PFSK-1 (cell line): Measurements from ENCODE around the gene FBXO28.

ENCODE experiments used
- FOXP2 ChIP-seq: optimal IDR thresholded peaks from 2 replicates; pipeline ENCODE3; 2011; ENCODE audit warnings: borderline replicate concordance, control low read depth, inconsistent platforms; ENCODE audit not compliant: insufficient read depth; ENCODE audit errors: extremely low read length, extremely low read depth
- POLR2AphosphoS5 ChIP-seq: IDR thresholded peaks from 2 replicates; pipeline ENCODE4 v1.6.1; 2012; ENCODE audit warnings: low read depth, mild to moderate bottlenecking, control low read depth, low read length, moderate library complexity
- REST ChIP-seq, 2 experiments: IDR thresholded peaks; 2 replicates each; pipeline versions ENCODE4 v1.6.1 to v1.8.0; 2011 to 2012; ENCODE audit warnings: low read depth in 2 of 2, low read length in 2 of 2, control low read depth in 1 of 2, inconsistent platforms in 1 of 2, mild to moderate bottlenecking in 1 of 2, moderate library complexity in 1 of 2; ENCODE audit not compliant: insufficient read depth in 1 of 2
- SIN3A ChIP-seq: IDR thresholded peaks from 2 replicates; pipeline ENCODE4 v1.6.1; 2012; ENCODE audit warnings: mild to moderate bottlenecking, low read length, moderate library complexity, borderline replicate concordance; ENCODE audit not compliant: insufficient read depth
- TAF1 ChIP-seq: IDR thresholded peaks from 2 replicates; pipeline ENCODE4 v1.6.1; 2012; ENCODE audit warnings: low read length, control low read depth, borderline replicate concordance; ENCODE audit not compliant: insufficient read depth

The FBXO28 gene

DNA sequence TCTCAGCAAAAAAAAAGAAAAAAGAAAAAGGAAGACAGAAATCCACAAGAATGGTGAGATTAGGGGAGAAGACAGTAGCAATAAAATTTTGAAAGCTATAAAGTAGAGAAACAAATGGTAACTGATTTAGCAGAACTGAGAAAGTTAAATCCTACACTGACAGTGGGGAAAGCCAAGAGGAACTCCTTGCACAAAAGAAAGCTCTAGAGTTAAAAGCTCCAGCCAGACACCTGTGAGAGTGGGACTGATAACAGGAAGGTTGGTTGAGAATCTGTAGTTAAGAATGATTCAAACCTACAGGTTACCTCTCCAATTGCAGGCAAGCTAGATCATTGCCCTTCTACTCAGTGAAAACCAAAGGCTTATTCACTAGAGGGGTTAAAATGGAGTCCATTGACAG, 23.6 kb downstream of the FBXO28 start:
- TF ChIP-seq POLR2AphosphoS5 (no peak), REST (IDR thresholded peaks at IDR 0.05; ENCODE audit: insufficient read depth in 1 of 2, low read depth in 2 of 2, low read length in 2 of 2) (no peak), FOXP2 (no peak), TAF1 (no peak), SIN3A (no peak)

- no peak for TF ChIP-seq REST (IDR thresholded peaks at IDR 0.05; ENCODE audit: insufficient read depth in 1 of 2, low read depth in 2 of 2, low read length in 2 of 2)
- TF ChIP-seq SIN3A = no peak
- no peak for TF ChIP-seq FOXP2
- TF ChIP-seq TAF1 = no peak
- TF ChIP-seq POLR2AphosphoS5 = no peak
Observed at GRCh38 chr1:224138198-224138597, 24.3 kb downstream of the FBXO28 start.

DNA sequence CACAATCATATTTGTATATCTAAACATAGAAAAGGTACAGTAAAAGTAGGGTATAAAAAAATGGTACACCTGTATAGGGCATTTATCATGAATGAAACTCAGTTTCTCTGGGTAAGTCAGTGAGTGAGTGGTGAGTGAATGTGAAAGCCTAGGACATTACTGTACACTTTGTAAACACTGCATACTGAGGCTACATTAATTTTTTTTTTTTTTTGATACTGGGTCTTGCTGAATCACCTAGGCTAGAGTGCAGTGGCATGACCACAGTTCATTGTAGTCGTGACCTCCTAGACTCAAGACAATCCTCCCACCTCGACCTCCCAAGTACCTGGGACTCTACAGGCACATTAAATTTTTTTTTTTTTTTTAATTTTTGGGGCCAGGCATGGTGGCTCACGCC, 27.8 kb downstream of the FBXO28 start:
- TF ChIP-seq POLR2AphosphoS5 (no peak), FOXP2 (no peak), SIN3A (no peak), TAF1 (no peak), REST (IDR thresholded peaks at IDR 0.05; ENCODE audit: insufficient read depth in 1 of 2, low read depth in 2 of 2, low read length in 2 of 2) (no peak)

DNA sequence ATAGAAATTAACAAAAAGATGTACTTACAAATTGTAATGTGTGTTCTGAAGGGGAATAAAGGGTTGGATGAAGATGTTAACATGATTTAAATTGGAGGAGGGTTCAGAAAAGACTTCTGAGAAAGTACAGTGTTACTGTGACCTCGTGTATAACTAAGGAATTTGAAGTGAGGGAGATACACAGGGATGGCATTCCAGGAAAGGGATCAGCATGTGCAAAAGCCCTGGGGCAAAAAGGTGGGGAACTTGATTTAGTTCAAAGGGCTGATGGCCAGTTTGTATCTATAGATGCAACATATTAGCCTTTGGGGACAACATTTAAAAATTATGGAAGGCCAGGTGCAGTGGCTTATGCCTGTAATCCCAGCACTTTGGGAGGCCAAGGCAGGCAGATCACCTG, 35.8 kb downstream of the FBXO28 start:
- no peak for TF ChIP-seq FOXP2
- no peak for TF ChIP-seq TAF1
- no peak for TF ChIP-seq SIN3A
- TF ChIP-seq POLR2AphosphoS5 = no peak
- no peak for TF ChIP-seq REST (IDR thresholded peaks at IDR 0.05; ENCODE audit: insufficient read depth in 1 of 2, low read depth in 2 of 2, low read length in 2 of 2)

- no peak for TF ChIP-seq POLR2AphosphoS5
- no peak for TF ChIP-seq REST (IDR thresholded peaks at IDR 0.05; ENCODE audit: insufficient read depth in 1 of 2, low read depth in 2 of 2, low read length in 2 of 2)
- TF ChIP-seq FOXP2 = no peak
- TF ChIP-seq TAF1 = no peak
- no peak for TF ChIP-seq SIN3A
Observed at GRCh38 chr1:224151117-224151516, 37.2 kb downstream of the FBXO28 start.
